SK-N-MC (cell line): ENCODE data around the gene FBRSL1.

Experiments
- EZH2 ChIP-seq: fragments of 200-600 bp; sonication (generic); IDR thresholded peaks from one replicate; pipeline ENCODE4 v1.6.1; 2017; ENCODE audit warnings: antibody characterized with exemption
- POLR2AphosphoS5 ChIP-seq: IDR thresholded peaks from 2 replicates; pipeline ENCODE4 v1.6.1; 2012; ENCODE audit warnings: mild to moderate bottlenecking, low read depth, low read length, borderline replicate concordance

- TF ChIP-seq EZH2 (no peak), POLR2AphosphoS5 (no peak)
Observed at GRCh38 chr12:132461526-132461925, 28.4 kb upstream of the FBRSL1 start.
